ENCODE results near the gene GRWD1.

The GRWD1 gene

DNA sequence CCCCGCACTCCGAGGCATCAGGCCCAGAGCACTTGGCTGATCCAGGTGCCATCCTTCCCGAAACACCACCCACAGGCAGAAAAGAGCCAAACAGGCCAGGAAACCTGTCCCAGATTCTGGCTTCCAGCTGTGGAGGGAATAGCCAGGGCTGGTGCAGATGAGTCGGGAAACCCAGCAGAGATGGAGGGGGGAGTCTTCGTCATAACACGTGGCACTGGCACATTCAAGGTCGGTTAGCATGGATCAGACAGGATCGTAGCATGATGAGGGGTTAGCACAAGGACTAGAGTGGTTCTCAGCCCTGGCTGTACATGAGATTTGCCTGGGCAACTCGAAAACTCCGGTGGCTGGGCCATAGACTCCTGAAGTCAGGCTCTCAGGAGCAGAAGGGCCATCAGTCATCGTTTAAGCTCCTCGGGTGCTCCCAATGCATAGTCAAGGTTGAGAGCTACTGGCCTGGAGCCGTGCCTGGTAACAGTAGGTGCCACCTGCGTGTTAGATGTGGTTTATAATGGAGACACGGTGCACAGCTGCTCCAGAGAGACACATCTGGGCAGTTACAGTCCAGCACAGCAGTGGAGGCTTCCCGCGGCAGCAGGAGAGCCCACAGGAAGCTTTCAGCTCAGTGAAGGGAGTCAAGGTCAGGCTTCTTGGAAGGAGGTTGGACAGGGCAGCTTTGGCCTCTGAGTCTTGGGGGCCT is 29.7 kb downstream of the GRWD1 start:
- TF ChIP-seq ZBTB48 (tag by site-specific recombination; IDR thresholded peaks at IDR 0.05) (no peak), ZNF202 (tag by site-specific recombination; IDR thresholded peaks at IDR 0.05; ENCODE audit: borderline replicate concordance) (no peak), ZBTB17 (tag by site-specific recombination; IDR thresholded peaks at IDR 0.05) (peak; percentile 32; the same call in 1 of the 2 replicates), ZIC2 (tag by site-specific recombination; IDR thresholded peaks at IDR 0.05) (0 out of 2 replicates have a peak, but pooled peaks have one; percentile 16)
- TF ChIP-seq, protein P1, sequence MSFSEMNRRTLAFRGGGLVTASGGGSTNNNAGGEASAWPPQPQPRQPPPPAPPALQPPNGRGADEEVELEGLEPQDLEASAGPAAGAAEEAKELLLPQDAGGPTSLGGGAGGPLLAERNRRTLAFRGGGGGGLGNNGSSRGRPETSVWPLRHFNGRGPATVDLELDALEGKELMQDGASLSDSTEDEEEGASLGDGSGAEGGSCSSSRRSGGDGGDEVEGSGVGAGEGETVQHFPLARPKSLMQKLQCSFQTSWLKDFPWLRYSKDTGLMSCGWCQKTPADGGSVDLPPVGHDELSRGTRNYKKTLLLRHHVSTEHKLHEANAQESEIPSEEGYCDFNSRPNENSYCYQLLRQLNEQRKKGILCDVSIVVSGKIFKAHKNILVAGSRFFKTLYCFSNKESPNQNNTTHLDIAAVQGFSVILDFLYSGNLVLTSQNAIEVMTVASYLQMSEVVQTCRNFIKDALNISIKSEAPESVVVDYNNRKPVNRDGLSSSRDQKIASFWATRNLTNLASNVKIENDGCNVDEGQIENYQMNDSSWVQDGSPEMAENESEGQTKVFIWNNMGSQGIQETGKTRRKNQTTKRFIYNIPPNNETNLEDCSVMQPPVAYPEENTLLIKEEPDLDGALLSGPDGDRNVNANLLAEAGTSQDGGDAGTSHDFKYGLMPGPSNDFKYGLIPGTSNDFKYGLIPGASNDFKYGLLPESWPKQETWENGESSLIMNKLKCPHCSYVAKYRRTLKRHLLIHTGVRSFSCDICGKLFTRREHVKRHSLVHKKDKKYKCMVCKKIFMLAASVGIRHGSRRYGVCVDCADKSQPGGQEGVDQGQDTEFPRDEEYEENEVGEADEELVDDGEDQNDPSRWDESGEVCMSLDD (tag by site-specific recombination; IDR thresholded peaks at IDR 0.05), result no peak
- no peak overlapping the region for H3K27ac ChIP-seq (ENCODE audit: extremely low read depth, low read depth, low read length)
- no peaks in the 10 kb centered on the region for H3K9me3 ChIP-seq (ENCODE audit: control insufficient read depth, insufficient read depth, low read depth, low read length)
- ChIA-PET POLR2A (interaction anchor here (2.1 to 3.1 kb wide), 2 partner anchors 13 to 18 kb away, joined by 8 read pairs; no protein-coding TSS in a partner anchor), CTCF (interaction anchor here (0.5 to 3.4 kb wide), 3 partner anchors 14 to 157 kb away, joined by 4 to 18 read pairs (median 5); no protein-coding TSS in a partner anchor)
- no peak overlapping the region for H3K4me3 ChIP-seq (ENCODE audit: low read depth, low read length)
- H3K4me1 ChIP-seq (ENCODE audit: control insufficient read depth, insufficient read depth, low read length), result no peaks in the 10 kb centered on the region
- peaks cover 43 to 91% of the 10 kb centered on the region in 2 experiments for H3K36me3 ChIP-seq (ENCODE audit: control insufficient read depth in 2 of 2, insufficient read depth in 1 of 2, low read length in 2 of 2)

DNA sequence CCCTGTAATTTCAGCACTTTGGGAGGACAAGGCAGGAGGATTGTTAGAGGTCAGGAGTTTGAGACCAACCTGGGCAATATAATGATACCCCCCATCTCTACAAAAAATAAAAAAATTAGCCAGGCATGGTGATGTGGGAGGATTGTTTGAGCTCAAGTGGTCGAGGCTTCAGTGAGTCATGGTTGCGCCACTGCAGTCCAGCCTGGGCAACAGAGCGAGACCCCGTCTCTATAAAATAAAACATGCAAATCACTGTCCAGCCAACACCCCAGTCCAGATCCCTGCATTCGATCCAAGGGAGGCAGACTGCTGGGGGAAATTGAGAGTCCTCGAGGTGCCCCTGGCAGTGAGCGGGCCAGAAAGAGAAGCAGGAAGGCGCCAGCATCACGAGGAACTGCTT is 30.4 kb downstream of the GRWD1 start:
- H3K36me3 ChIP-seq (ENCODE audit: control insufficient read depth in 2 of 2, insufficient read depth in 1 of 2, low read length in 2 of 2), result peaks cover 40 to 89% of the 10 kb centered on the region in 2 experiments

More for the DNA sequence above, 30.4 kb downstream of the GRWD1 start:
- TF ChIP-seq ZNF112 (tag by site-specific recombination; IDR thresholded peaks at IDR 0.05) (no peak), ZNF140 (tag by site-specific recombination; IDR thresholded peaks at IDR 0.05) (no peak), ZNF266 (tag by site-specific recombination; IDR thresholded peaks at IDR 0.05; ENCODE audit: low read depth) (no peak), SP7 (tag by site-specific recombination; IDR thresholded peaks at IDR 0.05) (no peak), ZNF335 (tag by site-specific recombination; conservative IDR thresholded peaks at IDR 0.05) (no peak), ZNF670 (tag by site-specific recombination; IDR thresholded peaks at IDR 0.05; ENCODE audit: low read depth) (no peak), ZNF596 (tag by site-specific recombination; IDR thresholded peaks at IDR 0.05) (no peak), ZNF558 (tag by site-specific recombination; IDR thresholded peaks at IDR 0.05) (no peak), ZNF514 (tag by site-specific recombination; IDR thresholded peaks at IDR 0.05) (no peak)
- TF ChIP-seq, protein P2, sequence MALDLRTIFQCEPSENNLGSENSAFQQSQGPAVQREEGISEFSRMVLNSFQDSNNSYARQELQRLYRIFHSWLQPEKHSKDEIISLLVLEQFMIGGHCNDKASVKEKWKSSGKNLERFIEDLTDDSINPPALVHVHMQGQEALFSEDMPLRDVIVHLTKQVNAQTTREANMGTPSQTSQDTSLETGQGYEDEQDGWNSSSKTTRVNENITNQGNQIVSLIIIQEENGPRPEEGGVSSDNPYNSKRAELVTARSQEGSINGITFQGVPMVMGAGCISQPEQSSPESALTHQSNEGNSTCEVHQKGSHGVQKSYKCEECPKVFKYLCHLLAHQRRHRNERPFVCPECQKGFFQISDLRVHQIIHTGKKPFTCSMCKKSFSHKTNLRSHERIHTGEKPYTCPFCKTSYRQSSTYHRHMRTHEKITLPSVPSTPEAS (tag by site-specific recombination; IDR thresholded peaks at IDR 0.05), result no peak
- TF ChIP-seq, protein P3, sequence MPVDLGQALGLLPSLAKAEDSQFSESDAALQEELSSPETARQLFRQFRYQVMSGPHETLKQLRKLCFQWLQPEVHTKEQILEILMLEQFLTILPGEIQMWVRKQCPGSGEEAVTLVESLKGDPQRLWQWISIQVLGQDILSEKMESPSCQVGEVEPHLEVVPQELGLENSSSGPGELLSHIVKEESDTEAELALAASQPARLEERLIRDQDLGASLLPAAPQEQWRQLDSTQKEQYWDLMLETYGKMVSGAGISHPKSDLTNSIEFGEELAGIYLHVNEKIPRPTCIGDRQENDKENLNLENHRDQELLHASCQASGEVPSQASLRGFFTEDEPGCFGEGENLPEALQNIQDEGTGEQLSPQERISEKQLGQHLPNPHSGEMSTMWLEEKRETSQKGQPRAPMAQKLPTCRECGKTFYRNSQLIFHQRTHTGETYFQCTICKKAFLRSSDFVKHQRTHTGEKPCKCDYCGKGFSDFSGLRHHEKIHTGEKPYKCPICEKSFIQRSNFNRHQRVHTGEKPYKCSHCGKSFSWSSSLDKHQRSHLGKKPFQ (tag by site-specific recombination; IDR thresholded peaks at IDR 0.05), result no peak
- TF ChIP-seq, protein P4, sequence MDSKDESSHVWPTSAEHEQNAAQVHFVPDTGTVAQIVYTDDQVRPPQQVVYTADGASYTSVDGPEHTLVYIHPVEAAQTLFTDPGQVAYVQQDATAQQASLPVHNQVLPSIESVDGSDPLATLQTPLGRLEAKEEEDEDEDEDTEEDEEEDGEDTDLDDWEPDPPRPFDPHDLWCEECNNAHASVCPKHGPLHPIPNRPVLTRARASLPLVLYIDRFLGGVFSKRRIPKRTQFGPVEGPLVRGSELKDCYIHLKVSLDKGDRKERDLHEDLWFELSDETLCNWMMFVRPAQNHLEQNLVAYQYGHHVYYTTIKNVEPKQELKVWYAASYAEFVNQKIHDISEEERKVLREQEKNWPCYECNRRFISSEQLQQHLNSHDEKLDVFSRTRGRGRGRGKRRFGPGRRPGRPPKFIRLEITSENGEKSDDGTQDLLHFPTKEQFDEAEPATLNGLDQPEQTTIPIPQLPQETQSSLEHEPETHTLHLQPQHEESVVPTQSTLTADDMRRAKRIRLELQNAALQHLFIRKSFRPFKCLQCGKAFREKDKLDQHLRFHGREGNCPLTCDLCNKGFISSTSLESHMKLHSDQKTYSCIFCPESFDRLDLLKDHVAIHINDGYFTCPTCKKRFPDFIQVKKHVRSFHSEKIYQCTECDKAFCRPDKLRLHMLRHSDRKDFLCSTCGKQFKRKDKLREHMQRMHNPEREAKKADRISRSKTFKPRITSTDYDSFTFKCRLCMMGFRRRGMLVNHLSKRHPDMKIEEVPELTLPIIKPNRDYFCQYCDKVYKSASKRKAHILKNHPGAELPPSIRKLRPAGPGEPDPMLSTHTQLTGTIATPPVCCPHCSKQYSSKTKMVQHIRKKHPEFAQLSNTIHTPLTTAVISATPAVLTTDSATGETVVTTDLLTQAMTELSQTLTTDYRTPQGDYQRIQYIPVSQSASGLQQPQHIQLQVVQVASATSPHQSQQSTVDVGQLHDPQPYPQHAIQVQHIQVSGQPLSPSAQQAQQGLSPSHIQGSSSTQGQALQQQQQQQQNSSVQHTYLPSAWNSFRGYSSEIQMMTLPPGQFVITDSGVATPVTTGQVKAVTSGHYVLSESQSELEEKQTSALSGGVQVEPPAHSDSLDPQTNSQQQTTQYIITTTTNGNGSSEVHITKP (tag by site-specific recombination; IDR thresholded peaks at IDR 0.05), result no peak
- TF ChIP-seq, protein P5, sequence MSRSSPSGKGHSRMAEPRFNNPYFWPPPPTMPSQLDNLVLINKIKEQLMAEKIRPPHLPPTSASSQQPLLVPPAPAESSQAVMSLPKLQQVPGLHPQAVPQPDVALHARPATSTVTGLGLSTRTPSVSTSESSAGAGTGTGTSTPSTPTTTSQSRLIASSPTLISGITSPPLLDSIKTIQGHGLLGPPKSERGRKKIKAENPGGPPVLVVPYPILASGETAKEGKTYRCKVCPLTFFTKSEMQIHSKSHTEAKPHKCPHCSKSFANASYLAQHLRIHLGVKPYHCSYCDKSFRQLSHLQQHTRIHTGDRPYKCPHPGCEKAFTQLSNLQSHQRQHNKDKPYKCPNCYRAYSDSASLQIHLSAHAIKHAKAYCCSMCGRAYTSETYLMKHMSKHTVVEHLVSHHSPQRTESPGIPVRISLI (tag by site-specific recombination; IDR thresholded peaks at IDR 0.05), result no peak
- TF ChIP-seq, protein P6, sequence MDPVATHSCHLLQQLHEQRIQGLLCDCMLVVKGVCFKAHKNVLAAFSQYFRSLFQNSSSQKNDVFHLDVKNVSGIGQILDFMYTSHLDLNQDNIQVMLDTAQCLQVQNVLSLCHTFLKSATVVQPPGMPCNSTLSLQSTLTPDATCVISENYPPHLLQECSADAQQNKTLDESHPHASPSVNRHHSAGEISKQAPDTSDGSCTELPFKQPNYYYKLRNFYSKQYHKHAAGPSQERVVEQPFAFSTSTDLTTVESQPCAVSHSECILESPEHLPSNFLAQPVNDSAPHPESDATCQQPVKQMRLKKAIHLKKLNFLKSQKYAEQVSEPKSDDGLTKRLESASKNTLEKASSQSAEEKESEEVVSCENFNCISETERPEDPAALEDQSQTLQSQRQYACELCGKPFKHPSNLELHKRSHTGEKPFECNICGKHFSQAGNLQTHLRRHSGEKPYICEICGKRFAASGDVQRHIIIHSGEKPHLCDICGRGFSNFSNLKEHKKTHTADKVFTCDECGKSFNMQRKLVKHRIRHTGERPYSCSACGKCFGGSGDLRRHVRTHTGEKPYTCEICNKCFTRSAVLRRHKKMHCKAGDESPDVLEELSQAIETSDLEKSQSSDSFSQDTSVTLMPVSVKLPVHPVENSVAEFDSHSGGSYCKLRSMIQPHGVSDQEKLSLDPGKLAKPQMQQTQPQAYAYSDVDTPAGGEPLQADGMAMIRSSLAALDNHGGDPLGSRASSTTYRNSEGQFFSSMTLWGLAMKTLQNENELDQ (tag by site-specific recombination; IDR thresholded peaks at IDR 0.05; ENCODE audit: low read depth), result no peak
- Histone ChIP-seq H3K27ac (ENCODE audit: extremely low read depth, low read depth, low read length) (no peak overlapping the region), H3K4me1 (ENCODE audit: control insufficient read depth, insufficient read depth, low read length) (no peaks in the 10 kb centered on the region), H3K9me3 (ENCODE audit: control insufficient read depth, insufficient read depth, low read depth, low read length) (no peaks in the 10 kb centered on the region), H3K4me3 (ENCODE audit: low read depth, low read length) (no peak overlapping the region)
- ChIA-PET POLR2A (interaction anchor here (2.1 to 3.1 kb wide), 2 partner anchors 12 to 17 kb away, joined by 8 read pairs; no protein-coding TSS in a partner anchor), CTCF (interaction anchor here (3.4 kb wide), 1 partner anchor 14 kb away, joined by 18 read pairs; no protein-coding TSS in a partner anchor)

Data from HEK293 (cell line).